NCI-H748 treated with DMSO at 0.1 percent for 48 hours (cell line): ENCODE data around the gene KIF3B.
"Not testable (repeated sequence)": the region's sequence is repeated elsewhere in the genome, so short reads cannot be mapped to it uniquely, and the experiment has no call there.

Experiments
- DNase-seq: peaks from one replicate; lab custom pipeline; 2025; lab: John Stamatoyannopoulos, UW

Gene KIF3B

DNA sequence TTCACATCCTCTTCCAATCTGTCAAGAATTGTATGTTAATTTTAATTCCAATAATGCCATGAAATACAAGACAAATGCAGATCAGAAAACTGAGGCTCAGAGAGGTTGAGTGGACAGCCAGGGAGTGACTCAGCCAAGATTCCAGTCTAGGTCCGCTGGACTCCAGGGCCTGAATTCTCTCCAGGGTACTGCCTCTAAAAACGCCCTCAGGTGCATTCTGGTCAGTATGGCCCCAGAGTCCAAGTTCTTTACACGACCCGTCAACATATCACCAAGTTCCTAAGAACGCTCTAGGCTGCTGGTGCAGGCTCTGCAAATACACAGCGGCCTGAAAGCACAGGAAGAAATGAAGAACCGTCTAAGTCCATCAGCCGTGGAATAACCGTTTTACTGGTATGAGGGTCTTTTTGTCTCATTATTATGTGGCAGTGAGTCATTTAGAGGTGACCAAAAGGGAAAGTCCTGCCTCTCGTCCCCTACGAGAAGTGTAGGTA, 80.0 kb downstream of the KIF3B start:
- DNase-seq: peak; percentile 50

DNA sequence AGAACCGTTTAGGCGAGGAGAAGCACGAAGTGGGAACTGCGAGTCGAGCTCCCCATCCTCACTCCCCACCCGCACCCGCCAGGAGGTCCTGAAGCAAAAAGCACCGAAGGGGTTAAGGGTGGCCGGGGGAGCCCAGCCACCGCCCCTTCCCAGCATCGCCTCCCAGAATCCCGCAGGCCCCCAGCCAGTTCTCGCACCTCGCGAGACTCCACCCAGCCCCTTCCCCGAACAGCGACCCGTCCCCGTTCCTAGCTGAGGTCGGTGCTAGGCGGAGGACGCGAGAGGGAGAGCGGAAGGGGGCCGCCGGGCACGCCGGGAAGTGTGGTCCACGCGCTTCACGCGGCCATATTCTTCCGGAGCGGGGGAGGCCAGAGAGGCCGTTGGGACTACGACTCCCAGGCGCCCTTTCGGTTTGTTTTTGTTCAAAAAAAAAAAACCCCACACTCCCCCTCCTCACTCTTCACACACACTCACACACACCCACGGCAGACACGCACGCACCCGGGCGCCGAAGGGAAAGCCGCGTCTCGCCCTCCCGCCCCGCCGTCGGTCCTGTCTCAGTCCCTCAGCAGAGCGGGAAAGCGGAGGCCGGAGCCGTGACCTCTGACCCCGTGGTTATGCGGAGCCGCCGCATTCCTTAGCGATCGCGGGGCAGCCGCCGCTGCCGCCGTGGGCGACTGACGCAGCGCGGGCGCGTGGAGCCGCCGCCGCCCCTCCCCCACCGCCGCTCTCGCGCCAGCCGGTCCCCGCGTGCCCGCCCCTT, 80.6 kb downstream of the KIF3B start, which contains the start of gene ASXL1:
ASXL1 (plus strand) TSS at position 463 of the 763 bp plus-strand sequence. CDS start 445 bp downstream, outside the sequence.
- peak; percentile 93 for DNase-seq

DNA sequence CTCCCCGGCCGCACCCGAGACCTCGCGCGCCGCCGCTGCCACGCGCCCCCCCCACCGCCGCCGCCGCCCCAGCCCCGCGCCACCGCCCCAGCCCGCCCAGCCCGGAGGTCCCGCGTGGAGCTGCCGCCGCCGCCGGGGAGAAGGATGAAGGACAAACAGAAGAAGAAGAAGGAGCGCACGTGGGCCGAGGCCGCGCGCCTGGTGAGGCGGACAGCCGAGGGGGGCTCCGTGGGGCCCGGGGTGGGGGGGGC, 81.1 kb downstream of the KIF3B start:
- no peak for DNase-seq

DNA sequence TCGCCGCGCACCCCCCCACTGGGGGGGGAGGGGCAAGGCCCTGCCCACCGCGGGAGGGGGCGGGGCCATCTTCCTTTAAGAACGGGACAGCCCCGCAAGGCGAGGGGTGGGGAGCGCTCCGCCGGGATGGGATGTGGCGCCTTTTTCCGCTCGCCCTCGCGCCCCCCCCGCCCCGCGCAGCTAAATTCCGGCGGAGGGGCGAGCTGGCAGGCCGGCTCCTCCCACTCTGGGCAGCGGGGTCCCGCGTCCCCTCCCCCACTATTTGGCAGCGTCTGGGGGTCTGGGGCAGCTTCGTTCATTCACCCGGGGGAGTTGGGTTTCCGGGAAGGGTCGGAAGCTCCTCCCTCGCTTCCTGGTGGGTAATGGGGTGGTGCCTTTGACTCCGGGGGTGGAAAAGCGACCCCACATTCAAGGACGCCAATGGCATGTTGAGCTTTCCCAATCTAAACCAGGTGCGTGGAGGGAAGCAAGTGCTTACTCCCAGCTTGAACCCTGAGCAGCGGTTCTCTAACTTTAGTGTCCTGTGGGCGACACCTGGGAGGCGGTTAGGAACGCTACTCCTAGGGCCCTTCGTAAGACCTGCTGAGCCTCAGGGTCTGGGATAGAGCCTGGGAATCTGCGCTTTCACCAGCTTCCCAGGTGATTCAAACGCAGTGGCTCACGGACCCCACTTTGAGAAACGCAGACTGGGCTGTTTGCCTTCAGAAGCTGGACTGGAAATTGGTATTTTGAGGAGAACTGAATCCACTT, 81.6 kb downstream of the KIF3B start:
- peak; percentile 11 for DNase-seq

DNA sequence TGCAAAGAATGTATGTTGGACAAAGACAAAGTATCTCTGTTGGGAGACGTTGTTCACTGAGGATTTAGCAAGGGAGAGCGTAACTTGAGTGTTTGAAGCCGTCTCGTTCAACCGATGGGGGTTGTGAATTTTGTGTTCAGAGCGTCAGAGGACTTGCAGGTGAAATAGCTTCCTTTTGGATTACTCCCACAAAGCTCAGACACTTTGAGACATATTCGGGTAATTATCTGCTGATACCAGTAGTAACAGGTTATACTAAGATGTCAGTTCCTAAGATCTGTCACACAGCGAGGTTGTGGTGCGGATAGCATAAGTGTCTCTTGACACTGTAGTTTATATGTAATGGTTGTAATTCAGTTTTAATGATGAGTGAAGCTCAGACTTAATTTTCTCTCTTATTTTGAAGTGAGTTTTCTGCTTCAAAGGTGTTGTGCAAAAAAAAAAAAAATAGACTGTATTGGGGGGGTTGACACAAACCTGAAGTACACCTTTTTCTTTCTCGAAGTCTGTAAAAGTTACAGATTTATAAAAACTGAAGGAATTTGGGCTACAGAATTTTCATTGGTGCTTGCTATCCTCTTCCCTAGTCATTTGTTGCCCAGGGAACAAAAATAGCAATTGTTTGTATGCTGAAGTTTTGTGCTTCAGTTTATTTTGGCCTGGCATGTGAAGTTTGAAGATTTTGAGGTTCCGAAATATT, 82.3 kb downstream of the KIF3B start:
- DNase-seq: no peak

DNA sequence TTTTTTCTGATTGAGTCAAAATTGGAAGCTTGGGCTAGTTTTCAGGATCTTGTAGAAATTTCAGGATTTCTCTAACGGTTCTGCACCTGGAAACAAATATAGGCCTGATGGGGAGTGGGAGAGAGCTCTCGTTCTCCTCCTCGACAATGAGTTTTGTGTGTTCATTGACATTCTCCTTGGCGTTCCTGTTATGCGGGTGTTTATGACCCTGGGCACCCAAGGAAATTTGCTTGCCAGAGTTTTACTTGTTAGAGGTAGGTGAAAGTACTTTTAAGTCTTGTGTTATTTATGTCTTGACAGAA, 82.8 kb downstream of the KIF3B start:
- no peak for DNase-seq

DNA sequence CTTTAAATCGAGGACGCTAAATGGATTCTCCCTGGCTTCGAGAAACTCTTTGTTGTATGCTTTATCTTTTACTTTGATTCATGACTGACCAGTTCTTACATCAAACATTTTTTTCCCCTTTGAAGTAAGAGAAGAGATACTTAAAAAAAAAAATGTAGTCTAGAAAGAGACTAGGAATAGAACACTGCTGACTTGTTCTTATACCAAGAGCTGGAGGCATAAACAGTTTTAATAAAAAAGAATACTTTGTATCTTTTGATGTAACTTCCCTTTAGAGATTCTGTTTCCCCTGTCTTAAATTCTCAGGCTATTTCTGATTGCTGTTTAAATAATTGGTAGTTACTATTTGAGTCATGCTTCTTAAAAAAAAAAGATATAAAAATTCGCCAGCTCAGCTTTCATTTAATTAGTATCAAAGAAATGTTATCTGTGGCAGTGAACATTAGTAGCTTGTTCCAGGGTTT, 85.5 kb downstream of the KIF3B start:
- DNase-seq: no peak

DNA sequence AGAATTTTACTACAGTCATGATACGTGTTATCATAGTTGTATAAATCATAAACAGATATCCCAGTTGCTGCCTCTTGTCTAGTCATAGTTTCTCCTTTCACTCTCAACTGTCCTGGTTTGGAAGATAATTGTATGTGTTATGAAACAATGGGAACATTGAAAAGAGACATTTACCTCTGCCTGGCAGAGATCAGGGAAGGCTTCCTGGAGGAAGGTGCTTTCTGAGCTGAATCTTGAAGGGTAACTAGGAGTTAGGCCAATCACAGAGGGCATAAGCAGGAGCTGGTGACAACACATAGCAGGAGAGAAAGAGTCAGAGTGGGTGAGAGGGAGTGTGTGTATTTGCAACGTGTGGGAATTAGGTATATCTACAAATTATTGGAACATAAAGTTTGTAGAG, 86.0 kb downstream of the KIF3B start:
- DNase-seq: no peak

DNA sequence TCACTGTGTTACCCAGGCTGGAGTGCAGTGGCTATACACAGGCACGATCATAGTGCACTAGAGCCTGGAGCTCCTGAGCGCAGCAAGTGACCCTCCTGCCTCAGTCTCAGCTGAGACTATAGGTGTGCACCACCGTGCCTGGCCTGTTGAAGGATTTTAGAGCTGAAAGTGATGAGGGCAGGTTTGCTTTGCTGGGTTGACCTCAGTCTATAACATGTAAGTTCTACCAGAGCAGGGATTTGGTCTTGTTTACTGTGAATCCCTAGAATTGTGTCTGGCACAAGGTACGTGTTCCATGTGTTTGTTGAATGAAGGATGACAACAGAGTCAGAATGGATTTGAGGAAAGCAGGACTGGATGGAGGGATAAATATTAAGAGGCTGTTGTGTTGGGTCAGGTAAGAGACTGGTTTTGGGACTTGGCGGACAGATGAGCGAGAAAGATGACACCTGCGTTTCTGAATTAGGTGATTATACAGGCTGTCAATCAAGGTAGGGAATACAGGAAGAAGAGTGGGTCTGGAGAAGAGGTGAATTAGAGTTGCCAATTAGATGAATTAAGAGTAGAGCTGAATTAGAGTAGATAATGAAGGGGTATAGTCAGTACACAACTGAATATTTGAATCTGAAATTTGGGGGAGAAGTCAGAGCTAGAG, 87.2 kb downstream of the KIF3B start:
- no peak for DNase-seq

DNA sequence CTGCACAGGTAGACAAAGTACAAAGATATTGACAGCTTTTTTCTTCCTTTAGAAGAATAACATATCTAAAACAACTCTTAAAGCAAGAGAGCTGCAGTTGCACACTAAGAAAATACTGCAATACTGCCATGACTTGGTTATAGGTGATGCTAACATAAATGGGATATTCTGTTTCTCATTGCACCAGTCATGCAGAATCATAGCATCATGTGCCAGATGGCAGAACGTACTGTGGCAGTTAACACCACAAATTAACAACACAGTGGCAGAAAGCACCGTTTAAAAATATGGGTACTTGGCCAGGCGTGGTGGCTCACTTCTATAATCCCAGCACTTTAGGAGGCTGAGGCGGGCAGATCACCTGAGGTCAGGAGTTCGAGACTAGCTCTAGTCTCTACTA, 88.1 kb downstream of the KIF3B start:
- no peak for DNase-seq

DNA sequence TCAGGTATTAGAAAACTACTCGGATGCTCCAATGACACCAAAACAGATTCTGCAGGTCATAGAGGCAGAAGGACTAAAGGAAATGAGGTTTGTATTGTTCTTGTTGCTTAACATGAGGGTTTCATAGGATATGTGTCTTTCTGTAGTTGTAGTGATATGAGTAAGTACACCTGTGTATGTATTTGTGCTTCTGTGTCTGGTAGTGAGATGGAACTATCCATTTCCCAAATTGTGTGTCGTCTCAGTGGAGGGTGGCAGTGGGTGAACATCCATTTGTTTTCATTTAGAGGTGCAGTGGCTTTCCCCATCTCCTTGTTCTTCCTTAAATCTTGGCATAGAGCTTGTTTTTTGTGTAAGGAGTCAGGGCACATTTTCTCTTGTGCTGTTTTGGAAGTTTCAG, 88.9 kb downstream of the KIF3B start:
- no peak for DNase-seq

DNA sequence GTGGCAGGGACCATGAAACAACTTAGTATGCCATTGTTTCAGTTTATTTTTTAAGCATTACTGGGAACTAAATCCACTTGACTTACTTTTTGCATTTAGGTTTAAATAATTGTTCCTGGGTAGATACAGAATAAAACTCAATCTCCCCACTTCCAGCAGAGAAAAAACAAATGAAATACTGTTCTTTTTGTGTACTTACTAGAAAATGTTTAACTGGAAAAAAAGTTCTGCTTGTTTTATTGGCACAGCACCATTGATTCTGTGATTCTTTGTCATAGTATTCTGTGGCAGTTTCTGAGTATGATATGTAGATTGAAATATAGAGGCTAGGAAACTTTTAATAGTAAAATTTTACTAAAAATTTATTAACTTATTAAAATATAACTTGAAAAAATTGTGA, 90.9 kb downstream of the KIF3B start:
- no peak for DNase-seq

DNA sequence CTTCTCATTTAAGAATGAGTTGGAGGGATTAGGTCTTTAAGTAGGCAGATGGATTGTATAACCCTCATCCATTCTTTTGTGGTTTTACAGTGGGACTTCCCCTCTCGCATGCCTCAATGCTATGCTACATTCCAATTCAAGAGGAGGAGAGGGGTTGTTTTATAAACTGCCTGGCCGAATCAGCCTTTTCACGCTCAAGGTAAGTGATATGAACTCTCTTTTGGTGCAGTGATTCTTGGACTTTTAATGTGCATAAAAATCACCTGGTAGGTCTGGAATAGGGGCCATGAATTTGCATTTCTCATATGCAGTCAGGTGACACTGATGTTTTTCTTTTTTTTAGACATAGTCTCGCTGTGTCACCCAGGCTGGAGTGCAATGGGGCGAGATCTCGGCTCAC, 91.5 kb downstream of the KIF3B start:
- no peak for DNase-seq

DNA sequence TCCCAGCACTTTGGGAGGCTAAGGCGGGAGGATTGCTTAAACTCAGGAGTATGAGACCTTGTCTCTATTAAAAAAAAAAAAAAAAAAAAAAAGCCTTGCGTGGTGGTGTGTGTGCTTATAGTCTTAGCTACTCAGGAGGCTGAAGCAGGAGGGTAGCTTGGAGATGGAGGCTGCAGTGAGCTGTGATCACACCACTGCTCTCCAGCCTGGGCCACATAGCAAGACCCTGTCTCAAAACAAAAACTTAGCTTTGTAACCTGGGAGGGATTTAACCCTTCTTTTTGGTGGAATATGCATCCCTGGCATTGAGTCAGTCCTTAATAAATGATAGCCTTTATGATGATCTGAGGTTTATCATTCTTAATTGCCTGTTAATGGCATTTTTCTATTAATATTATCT, 93.4 kb downstream of the KIF3B start:
- no peak for DNase-seq

DNA sequence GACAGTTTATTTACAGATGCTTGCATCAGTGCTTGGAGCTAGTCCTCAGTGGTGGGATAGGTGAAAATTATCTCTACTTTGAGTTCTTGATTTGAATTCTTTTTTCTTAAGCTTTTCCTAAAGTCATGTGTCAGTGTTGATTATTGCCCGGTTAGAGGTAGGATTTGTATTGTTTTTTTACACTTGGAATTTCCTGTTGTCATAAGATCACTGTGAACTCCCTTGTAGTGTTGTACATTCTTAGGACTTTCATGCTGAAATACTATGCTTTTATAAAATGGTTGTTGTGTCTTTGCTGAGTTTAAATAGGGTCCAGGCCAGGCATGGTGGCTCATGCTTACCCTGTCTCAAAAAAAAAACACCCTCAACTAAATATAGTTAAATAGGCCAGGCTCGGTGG, 101.0 kb downstream of the KIF3B start:
- no peak for DNase-seq

DNA sequence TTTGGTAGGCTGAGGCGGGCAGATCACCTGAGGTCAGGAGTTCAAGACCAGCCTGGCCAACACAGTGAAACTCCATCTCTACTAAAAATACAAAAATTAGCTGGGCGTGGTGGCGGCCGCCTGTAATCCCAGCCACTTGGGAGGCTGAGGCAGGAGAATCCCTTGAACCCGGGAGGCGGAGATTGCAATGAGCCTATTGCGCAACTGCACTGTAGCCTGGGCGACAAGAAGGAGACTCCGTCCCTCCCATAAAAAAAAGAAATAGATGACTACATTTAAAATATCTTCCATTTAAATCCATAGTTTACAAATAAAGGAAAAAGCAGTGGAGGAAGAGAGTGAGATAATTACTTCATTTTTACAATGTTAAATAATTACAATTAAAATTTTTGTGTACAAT, 102.6 kb downstream of the KIF3B start:
- not testable (repeated sequence) for DNase-seq

DNA sequence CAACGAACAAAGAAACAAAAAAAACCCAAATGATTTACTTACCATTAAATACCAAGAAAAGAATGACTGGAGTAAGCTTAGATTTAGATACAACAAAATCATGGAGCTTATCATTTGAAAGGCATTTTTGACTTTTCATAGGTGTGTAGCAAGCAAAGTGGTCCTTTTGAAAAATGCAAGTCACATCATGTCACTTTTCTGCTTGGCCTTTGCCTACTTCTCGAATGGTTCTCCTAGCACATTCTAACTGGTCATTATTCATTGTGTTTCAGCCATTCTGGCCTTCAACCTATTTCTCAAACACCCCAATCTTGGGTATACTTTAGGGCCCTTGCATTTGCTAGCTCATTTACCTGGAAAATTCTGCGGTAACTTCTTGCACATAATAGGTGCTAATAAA, 103.3 kb downstream of the KIF3B start:
- no peak for DNase-seq

DNA sequence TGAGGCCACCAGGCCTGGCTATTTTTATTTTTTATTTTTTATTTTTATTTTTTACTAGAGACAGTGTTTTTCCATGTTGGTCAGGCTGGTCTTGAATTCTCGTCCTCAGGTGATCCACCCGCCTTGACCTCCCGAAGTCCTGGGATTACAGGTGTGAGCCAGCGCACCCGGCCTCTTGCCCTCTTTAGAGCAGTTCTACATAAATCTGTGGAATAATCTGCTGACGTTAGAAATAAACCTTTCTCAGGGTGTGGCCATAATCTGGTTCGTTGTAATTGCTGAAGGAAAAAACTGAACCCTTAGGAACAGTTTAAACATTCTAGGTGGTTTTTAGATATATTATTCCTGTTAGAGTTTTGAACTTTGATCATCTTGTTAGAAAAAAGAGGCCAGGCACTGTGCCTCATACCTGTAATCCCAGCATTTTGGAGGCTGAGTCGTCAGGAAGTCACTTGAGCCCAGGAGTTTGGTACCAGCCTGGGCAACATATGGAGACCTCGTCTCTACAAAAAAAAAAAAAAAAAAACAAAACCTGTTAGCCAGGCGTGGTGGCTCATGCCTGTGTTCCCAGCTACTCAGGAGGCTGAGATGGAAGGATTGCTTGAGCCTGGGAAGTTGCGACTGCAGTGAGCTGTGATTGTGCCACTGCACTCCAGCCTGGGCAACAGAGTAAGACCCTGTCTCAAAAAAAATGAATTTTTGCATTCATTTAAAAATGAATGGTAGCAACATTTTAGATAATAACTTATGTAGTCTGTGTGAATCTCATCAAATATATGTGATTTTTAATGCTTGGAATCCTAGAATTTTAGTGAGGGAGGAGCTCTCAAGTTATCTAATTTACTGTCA, 104.9 kb downstream of the KIF3B start:
- no peak for DNase-seq

DNA sequence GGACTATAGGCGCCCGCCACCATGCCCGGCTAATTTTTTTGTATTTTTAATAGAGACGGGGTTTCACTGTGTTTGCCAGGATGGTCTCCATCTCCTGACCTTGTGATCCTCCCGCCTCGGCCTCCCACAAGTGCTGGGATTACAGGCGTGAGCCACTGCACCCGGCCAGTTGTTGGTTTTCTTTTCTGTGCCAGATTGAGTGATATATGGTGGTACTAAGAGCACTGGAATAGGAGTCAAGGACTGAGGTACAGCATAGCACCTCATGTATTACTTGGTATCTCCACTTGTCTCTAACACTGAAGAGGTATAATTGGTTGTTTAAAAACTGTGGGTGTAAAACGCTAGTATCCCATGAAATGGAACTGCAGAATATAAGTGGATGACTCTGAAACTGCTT, 106.0 kb downstream of the KIF3B start:
- not testable (repeated sequence) for DNase-seq
